NCI-H2171 treated with DMSO at 0.1 percent for 48 hours (cell line): ENCODE results near the gene ADGRB3.

Source experiments
- DNase-seq: peaks from one replicate; lab custom pipeline; 2025; lab: John Stamatoyannopoulos, UW

ADGRB3 gene

GRCh38 chr6:69129046-69129445, 494.0 kb downstream of the ADGRB3 start:
- DNase-seq = no peak

GRCh38 chr6:69135927-69136326, 500.8 kb downstream of the ADGRB3 start:
- DNase-seq = no peak

- no peak for DNase-seq
Observed at GRCh38 chr6:69138148-69138547, 503.1 kb downstream of the ADGRB3 start.

GRCh38 chr6:69138893-69139494, 503.9 kb downstream of the ADGRB3 start:
- no peak for DNase-seq

- no peak for DNase-seq
Observed at GRCh38 chr6:69145062-69145461, 510.0 kb downstream of the ADGRB3 start.

GRCh38 chr6:69146385-69146784, 511.3 kb downstream of the ADGRB3 start:
- no peak for DNase-seq

- no peak for DNase-seq
Observed at GRCh38 chr6:69155467-69155866, 520.4 kb downstream of the ADGRB3 start.

- DNase-seq = peak; percentile 28
Observed at GRCh38 chr6:69162811-69163210, 527.7 kb downstream of the ADGRB3 start.

- DNase-seq = peak; percentile 31
Observed at GRCh38 chr6:69164564-69165229, 529.6 kb downstream of the ADGRB3 start.

- DNase-seq = peak; percentile 8
Observed at GRCh38 chr6:69179681-69180080, 544.6 kb downstream of the ADGRB3 start.

GRCh38 chr6:69180361-69181067, 545.4 kb downstream of the ADGRB3 start:
- DNase-seq = no peak

- no peak for DNase-seq
Observed at GRCh38 chr6:69181964-69182363, 546.9 kb downstream of the ADGRB3 start.

- no peak for DNase-seq
Observed at GRCh38 chr6:69185276-69185675, 550.2 kb downstream of the ADGRB3 start.

GRCh38 chr6:69202768-69203167, 567.7 kb downstream of the ADGRB3 start:
- DNase-seq = no peak

- DNase-seq = no peak
Observed at GRCh38 chr6:69216127-69216526, 581.0 kb downstream of the ADGRB3 start.

GRCh38 chr6:69217343-69217742, 582.3 kb downstream of the ADGRB3 start:
- DNase-seq = no peak

GRCh38 chr6:69220375-69220774, 585.3 kb downstream of the ADGRB3 start:
- DNase-seq = no peak

GRCh38 chr6:69232008-69232407, 596.9 kb downstream of the ADGRB3 start:
- DNase-seq = no peak

GRCh38 chr6:69232496-69232895, 597.4 kb downstream of the ADGRB3 start:
- DNase-seq = no peak

GRCh38 chr6:69232911-69233448, 597.9 kb downstream of the ADGRB3 start:
- no peak for DNase-seq

- peak; percentile 11 for DNase-seq
Observed at GRCh38 chr6:69238067-69238466, 603.0 kb downstream of the ADGRB3 start.

GRCh38 chr6:69246983-69247382, 611.9 kb downstream of the ADGRB3 start:
- DNase-seq = no peak

- no peak for DNase-seq
Observed at GRCh38 chr6:69261010-69261409, 625.9 kb downstream of the ADGRB3 start.
